ENCODE data around the gene MCF2L.

The MCF2L gene

GRCh38 chr13:112974125-112974524 is 5.1 kb downstream of the MCF2L start:
- Histone ChIP-seq H3K9me3 (ENCODE audit: insufficient read depth, low read length) (no peaks in the 10 kb centered on the region), H3K27ac (ENCODE audit: low read depth, low read length) (no peak overlapping the region), H3K4me2 (ENCODE audit: low read depth, low read length, poor library complexity, severe bottlenecking) (no peak overlapping the region), H4K20me1 (ENCODE audit: low read depth, low read length) (no peaks in the 10 kb centered on the region), H3K27me3 (ENCODE audit: low read length) (no peaks in the 10 kb centered on the region), H3K9ac (ENCODE audit: low read length) (no peak overlapping the region), H3K9me2 (replicated peaks; ENCODE audit: insufficient read depth, low read length) (no peaks in the 10 kb centered on the region), H3F3A (ENCODE audit: insufficient read depth) (no peaks in the 10 kb centered on the region), H3K79me2 (ENCODE audit: insufficient read depth, low read length) (no peaks in the 10 kb centered on the region), H2AFZ (ENCODE audit: low read depth, low read length, severe bottlenecking) (no peak overlapping the region), H3K36me3 (ENCODE audit: low read length) (no peaks in the 10 kb centered on the region), H3K4me3 (ENCODE audit: insufficient read depth, low read length, poor library complexity, severe bottlenecking) (no peak overlapping the region)
- TF ChIP-seq EZH2phosphoT487 (conservative IDR thresholded peaks at IDR 0.05; ENCODE audit: low read length) (no peak), CTCF (IDR thresholded peaks at IDR 0.05; ENCODE audit: insufficient read depth, low read length, poor library complexity, severe bottlenecking) (no peak)

GRCh38 chr13:112974671-112975070 is 5.7 kb downstream of the MCF2L start:
- Histone ChIP-seq H3K9me3 (ENCODE audit: insufficient read depth, low read length) (no peaks in the 10 kb centered on the region), H3K4me3 (ENCODE audit: insufficient read depth, low read length, poor library complexity, severe bottlenecking) (no peak overlapping the region), H3F3A (ENCODE audit: insufficient read depth) (no peaks in the 10 kb centered on the region), H3K9me2 (replicated peaks; ENCODE audit: insufficient read depth, low read length) (no peaks in the 10 kb centered on the region), H3K79me2 (ENCODE audit: insufficient read depth, low read length) (no peaks in the 10 kb centered on the region), H3K4me2 (ENCODE audit: low read depth, low read length, poor library complexity, severe bottlenecking) (no peak overlapping the region), H3K27me3 (ENCODE audit: low read length) (no peaks in the 10 kb centered on the region), H4K20me1 (ENCODE audit: low read depth, low read length) (no peaks in the 10 kb centered on the region), H3K36me3 (ENCODE audit: low read length) (no peaks in the 10 kb centered on the region), H2AFZ (ENCODE audit: low read depth, low read length, severe bottlenecking) (no peak overlapping the region), H3K27ac (ENCODE audit: low read depth, low read length) (no peak overlapping the region), H3K9ac (ENCODE audit: low read length) (no peak overlapping the region)
- TF ChIP-seq CTCF (IDR thresholded peaks at IDR 0.05; ENCODE audit: insufficient read depth, low read length, poor library complexity, severe bottlenecking), result no peak
- no peak for TF ChIP-seq EZH2phosphoT487 (conservative IDR thresholded peaks at IDR 0.05; ENCODE audit: low read length)

GRCh38 chr13:112975401-112975939 is 6.5 kb downstream of the MCF2L start:
- Histone ChIP-seq H3K9me3 (ENCODE audit: insufficient read depth, low read length) (no peaks in the 10 kb centered on the region), H3F3A (ENCODE audit: insufficient read depth) (no peaks in the 10 kb centered on the region), H3K9me2 (replicated peaks; ENCODE audit: insufficient read depth, low read length) (no peaks in the 10 kb centered on the region), H4K20me1 (ENCODE audit: low read depth, low read length) (no peaks in the 10 kb centered on the region), H3K4me2 (ENCODE audit: low read depth, low read length, poor library complexity, severe bottlenecking) (no peak overlapping the region), H3K4me3 (ENCODE audit: insufficient read depth, low read length, poor library complexity, severe bottlenecking) (no peak overlapping the region), H3K36me3 (ENCODE audit: low read length) (no peaks in the 10 kb centered on the region), H3K79me2 (ENCODE audit: insufficient read depth, low read length) (no peaks in the 10 kb centered on the region), H3K27ac (ENCODE audit: low read depth, low read length) (no peak overlapping the region), H2AFZ (ENCODE audit: low read depth, low read length, severe bottlenecking) (no peak overlapping the region), H3K27me3 (ENCODE audit: low read length) (no peaks in the 10 kb centered on the region), H3K9ac (ENCODE audit: low read length) (no peak overlapping the region)
- TF ChIP-seq CTCF (IDR thresholded peaks at IDR 0.05; ENCODE audit: insufficient read depth, low read length, poor library complexity, severe bottlenecking) (no peak), EZH2phosphoT487 (conservative IDR thresholded peaks at IDR 0.05; ENCODE audit: low read length) (no peak)
